HG02943 (cell line): ENCODE measurements around the gene COPS3.

Source experiments
- ATAC-seq: cut with Tn5 transposase; IDR thresholded peaks from one replicate; pipeline ENCODE4 v1.9.1; 2021; ENCODE audit warnings: mild to moderate bottlenecking, low read depth, moderate library complexity; ENCODE audit not compliant: unreplicated experiment

COPS3 gene

DNA sequence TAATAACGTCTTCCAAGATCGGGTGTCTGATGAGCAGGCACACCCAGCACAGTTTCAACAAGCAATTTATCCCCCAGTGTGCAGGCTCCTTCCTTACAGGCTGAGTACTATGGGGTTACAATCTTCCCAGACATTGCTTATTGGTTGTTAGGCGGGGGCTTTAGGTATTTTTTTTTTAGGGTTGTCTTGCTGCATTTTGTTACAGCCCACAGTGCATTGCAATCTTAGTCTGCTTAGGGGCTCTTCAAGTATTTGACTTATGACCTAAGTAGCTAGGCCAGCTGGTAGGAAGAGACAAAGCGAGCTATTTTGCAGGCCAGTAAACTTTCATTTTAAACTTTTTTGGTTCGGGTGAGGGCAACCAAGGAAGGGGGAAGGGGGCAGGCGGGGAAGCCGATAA, 80.7 kb downstream of the COPS3 start:
- ATAC-seq = no peak

DNA sequence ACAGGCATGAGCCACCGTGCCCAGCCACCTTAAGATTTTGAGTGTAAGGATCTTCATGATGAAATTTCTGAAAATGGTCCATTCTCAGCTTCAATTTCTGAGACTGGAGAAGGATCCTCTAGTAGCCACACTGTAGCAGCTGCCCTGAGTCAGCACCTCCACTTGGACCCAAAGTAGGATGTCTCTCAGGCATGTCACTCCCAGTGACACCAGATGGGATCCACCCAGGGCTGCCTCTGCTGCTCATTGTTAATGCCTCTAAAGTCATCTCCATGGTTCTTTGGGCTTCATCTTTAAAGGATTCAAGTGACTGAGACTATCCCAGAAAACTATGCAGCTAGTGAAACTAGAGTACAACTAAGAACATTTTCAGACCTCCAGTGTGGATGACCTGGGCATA, 82.8 kb downstream of the COPS3 start:
- no peak for ATAC-seq

DNA sequence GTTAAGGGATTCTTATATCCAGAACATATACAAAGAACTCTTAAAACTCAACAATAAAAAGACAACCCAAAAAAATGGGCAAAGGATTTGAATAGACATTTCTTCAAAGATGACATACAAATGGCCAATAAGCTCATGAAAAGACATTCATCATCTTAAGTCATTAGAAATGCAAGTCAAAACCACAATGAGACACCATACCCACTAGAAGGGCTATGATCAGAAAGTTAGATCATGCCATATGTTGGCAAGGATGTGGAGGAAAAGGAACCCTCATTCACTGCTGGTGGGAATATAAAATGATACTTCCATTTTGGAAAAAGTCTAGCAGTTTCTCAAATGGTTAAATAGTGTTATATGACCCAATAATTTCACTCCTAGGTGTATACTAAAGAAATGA, 84.3 kb downstream of the COPS3 start:
- no peak for ATAC-seq
